GM23338 (cell line): Measurements from ENCODE around the gene UHMK1. TPM values are rescaled to one million over a fixed set of nuclear protein-coding genes. Genes with fewer than 3 reads are reported as not detected.

Experiments used
- ATAC-seq: fragments of 200-7000 bp; cut with Tn5 transposase; 3 replicates; pipeline ENCODE4 v1.9.1; 2020
- DNase-seq: peaks from one replicate; pipeline ENCODE4 v3.0.0-alpha.2; 2015; ENCODE audit warnings: low spot score
- H2AFZ ChIP-seq: fragments of 200-600 bp; sonication (generic); 2 replicates; pipeline ENCODE4 v1.8.0; 2016; ENCODE audit warnings: antibody characterized with exemption, mild to moderate bottlenecking, moderate library complexity
- H3F3A ChIP-seq: fragments of 200-600 bp; sonication (generic); replicated peaks from 2 replicates; pipeline ENCODE4 v1.8.0; 2017; ENCODE audit warnings: antibody characterized with exemption, mixed run types, low read depth
- H3K27ac ChIP-seq: fragments of 200-600 bp; sonication (generic); 2 replicates; pipeline ENCODE4 v1.6.1; 2016; ENCODE audit warnings: low read depth
- H3K27me3 ChIP-seq: fragments of 200-600 bp; sonication (generic); 2 replicates; pipeline ENCODE4 v1.8.0; 2016; ENCODE audit warnings: mild to moderate bottlenecking, mixed run types, moderate library complexity; ENCODE audit not compliant: insufficient read depth
- H3K36me3 ChIP-seq: fragments of 200-600 bp; sonication (generic); 2 replicates; pipeline ENCODE4 v1.8.0; 2016; ENCODE audit warnings: mild to moderate bottlenecking; ENCODE audit not compliant: insufficient read depth
- H3K4me1 ChIP-seq: fragments of 200-600 bp; sonication (generic); 2 replicates; pipeline ENCODE4 v1.8.0; 2016; ENCODE audit warnings: mild to moderate bottlenecking, moderate library complexity; ENCODE audit not compliant: insufficient read depth
- H3K4me2 ChIP-seq: fragments of 200-600 bp; sonication (generic); 2 replicates; pipeline ENCODE4 v1.7.1; 2017; ENCODE audit warnings: mixed run types
- H3K4me3 ChIP-seq: fragments of 200-600 bp; sonication (generic); 2 replicates; pipeline ENCODE4 v1.6.1; 2016; ENCODE audit warnings: mixed run types
- H3K79me2 ChIP-seq: fragments of 200-600 bp; sonication (generic); replicated peaks from 2 replicates; pipeline ENCODE4 v1.8.0; 2017; ENCODE audit warnings: mild to moderate bottlenecking; ENCODE audit not compliant: insufficient read depth
- H3K9me2 ChIP-seq: fragments of 200-600 bp; sonication (generic); 2 replicates; pipeline ENCODE4 v1.8.0; 2017; ENCODE audit not compliant: insufficient read depth
- H4K20me1 ChIP-seq: fragments of 200-600 bp; sonication (generic); replicated peaks from 2 replicates; pipeline ENCODE4 v1.8.0; 2017; ENCODE audit warnings: mild to moderate bottlenecking; ENCODE audit not compliant: insufficient read depth
- H3K27ac Mint-ChIP-seq: 2 replicates; pipeline ENCODE4 v1.8.0; 2020; ENCODE audit warnings: inconsistent platforms, mild to moderate bottlenecking, moderate library complexity, mixed read lengths
- H3K27me3 Mint-ChIP-seq: 3 replicates; pipeline ENCODE4 v1.8.0; 2022; ENCODE audit warnings: low read depth, mild to moderate bottlenecking, moderate library complexity, mixed read lengths, inconsistent platforms; ENCODE audit not compliant: insufficient read depth, poor library complexity
- H3K36me3 Mint-ChIP-seq: 3 replicates; pipeline ENCODE4 v1.8.0; 2021; ENCODE audit warnings: low read depth, mild to moderate bottlenecking, inconsistent platforms, moderate library complexity, mixed read lengths
- H3K4me1 Mint-ChIP-seq: 3 replicates; pipeline ENCODE4 v1.8.0; 2020; ENCODE audit warnings: mild to moderate bottlenecking, inconsistent platforms, mixed read lengths
- H3K4me3 Mint-ChIP-seq: 3 replicates; pipeline ENCODE4 v1.8.0; 2021; ENCODE audit warnings: moderate library complexity, mild to moderate bottlenecking, inconsistent platforms, mixed read lengths
- H3K9me3 Mint-ChIP-seq: 3 replicates; pipeline ENCODE4 v1.8.0; 2020; ENCODE audit warnings: moderate library complexity, mild to moderate bottlenecking, inconsistent platforms, mixed read lengths
- CREB1 ChIP-seq: fragments of 250-450 bp; sonication (Bioruptor Pico); IDR thresholded peaks from 2 replicates; pipeline ENCODE4 v1.5.0; 2020; ENCODE audit warnings: low read depth, mild to moderate bottlenecking, moderate library complexity
- EZH2 ChIP-seq: fragments of 200-600 bp; sonication (generic); IDR thresholded peaks from one replicate; pipeline ENCODE4 v1.8.0; 2017; ENCODE audit warnings: antibody characterized with exemption, mild to moderate bottlenecking, low read depth; ENCODE audit not compliant: unreplicated experiment
- EZH2phosphoT487 ChIP-seq: fragments of 200-600 bp; sonication (generic); IDR thresholded peaks from one replicate; pipeline ENCODE4 v1.8.1; 2018; ENCODE audit warnings: antibody characterized with exemption; ENCODE audit not compliant: unreplicated experiment
- NANOG ChIP-seq: IDR thresholded peaks from 2 replicates; pipeline ENCODE4 v1.6.1; 2016; ENCODE audit warnings: antibody characterized with exemption, borderline replicate concordance
- POLR2AphosphoS5 ChIP-seq: IDR thresholded peaks from 2 replicates; pipeline ENCODE4 v1.6.1; 2016; ENCODE audit warnings: antibody characterized with exemption, low read depth
- REST ChIP-seq: IDR thresholded peaks from one replicate; pipeline ENCODE4 v1.6.1; 2018; ENCODE audit warnings: antibody characterized with exemption; ENCODE audit not compliant: unreplicated experiment
- ZNF114 ChIP-seq: fragments of 250-450 bp; sonication (Bioruptor Pico); IDR thresholded peaks from 2 replicates; pipeline ENCODE4 v1.5.0; 2020; ENCODE audit warnings: mild to moderate bottlenecking, moderate library complexity
- polyA plus RNA-seq: library from polyadenylated mRNA; unstranded; fragments of >200 nt; fragmentation: Nextera tagmentation; extraction: Ambion mirVana; gene quantifications from 2 replicates; pipeline ENCODE4 v1.2.1, GENCODE V29; 2016
- total RNA-seq: library from RNA; depleted of rRNA; stranded (reverse); fragments of >200 nt; shearing (Covaris generic); gene quantifications from 2 replicates; pipeline ENCODE4 v1.2.3, GENCODE V29; 2014
- TF ChIP-seq, protein P1 (sequence below): fragments of 250-450 bp; sonication (Bioruptor Pico); IDR thresholded peaks from 2 replicates; pipeline ENCODE4 v1.5.0; 2020; ENCODE audit warnings: mild to moderate bottlenecking, moderate library complexity
- TF ChIP-seq, protein P2 (sequence below), 2 experiments: fragments of 200-600 bp in 1 of 2; sonication (generic) in 1 of 2; conservative IDR thresholded peaks; 2 replicates each; pipeline versions ENCODE4 v1.5.1 to v1.6.1; 2016 to 2017; ENCODE audit warnings: antibody characterized with exemption in 2 of 2, low read depth in 2 of 2, mild to moderate bottlenecking in 2 of 2, moderate library complexity in 1 of 2
- TF ChIP-seq, protein P3 (sequence below): IDR thresholded peaks from 2 replicates; pipeline ENCODE4 v1.6.1; 2016; ENCODE audit warnings: antibody characterized with exemption

The UHMK1 gene
- total and polyA plus RNA-seq, 2 experiments from 2014 or later: 8.6 to 28.3 TPM

DNA sequence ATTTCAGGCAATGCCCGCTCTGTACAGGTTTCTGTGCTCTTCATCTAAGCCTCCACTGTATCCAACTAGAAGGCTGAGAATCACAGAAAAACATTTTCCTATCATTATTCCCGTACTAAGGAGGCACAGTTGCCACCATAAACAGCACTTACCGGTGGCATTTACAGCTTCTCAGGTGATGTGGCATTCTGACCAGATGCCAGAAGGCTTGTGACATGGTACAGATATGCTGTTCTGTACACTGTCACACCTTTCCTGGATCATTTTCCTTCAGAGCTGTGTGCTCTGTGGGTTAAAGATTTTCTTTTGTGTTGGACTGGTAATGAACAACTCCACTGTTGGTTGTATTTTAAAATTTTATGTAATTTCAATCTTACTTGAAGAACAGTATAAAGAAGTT lies 59.9 kb downstream of the UHMK1 start (continued):
- TF ChIP-seq, protein P1, sequence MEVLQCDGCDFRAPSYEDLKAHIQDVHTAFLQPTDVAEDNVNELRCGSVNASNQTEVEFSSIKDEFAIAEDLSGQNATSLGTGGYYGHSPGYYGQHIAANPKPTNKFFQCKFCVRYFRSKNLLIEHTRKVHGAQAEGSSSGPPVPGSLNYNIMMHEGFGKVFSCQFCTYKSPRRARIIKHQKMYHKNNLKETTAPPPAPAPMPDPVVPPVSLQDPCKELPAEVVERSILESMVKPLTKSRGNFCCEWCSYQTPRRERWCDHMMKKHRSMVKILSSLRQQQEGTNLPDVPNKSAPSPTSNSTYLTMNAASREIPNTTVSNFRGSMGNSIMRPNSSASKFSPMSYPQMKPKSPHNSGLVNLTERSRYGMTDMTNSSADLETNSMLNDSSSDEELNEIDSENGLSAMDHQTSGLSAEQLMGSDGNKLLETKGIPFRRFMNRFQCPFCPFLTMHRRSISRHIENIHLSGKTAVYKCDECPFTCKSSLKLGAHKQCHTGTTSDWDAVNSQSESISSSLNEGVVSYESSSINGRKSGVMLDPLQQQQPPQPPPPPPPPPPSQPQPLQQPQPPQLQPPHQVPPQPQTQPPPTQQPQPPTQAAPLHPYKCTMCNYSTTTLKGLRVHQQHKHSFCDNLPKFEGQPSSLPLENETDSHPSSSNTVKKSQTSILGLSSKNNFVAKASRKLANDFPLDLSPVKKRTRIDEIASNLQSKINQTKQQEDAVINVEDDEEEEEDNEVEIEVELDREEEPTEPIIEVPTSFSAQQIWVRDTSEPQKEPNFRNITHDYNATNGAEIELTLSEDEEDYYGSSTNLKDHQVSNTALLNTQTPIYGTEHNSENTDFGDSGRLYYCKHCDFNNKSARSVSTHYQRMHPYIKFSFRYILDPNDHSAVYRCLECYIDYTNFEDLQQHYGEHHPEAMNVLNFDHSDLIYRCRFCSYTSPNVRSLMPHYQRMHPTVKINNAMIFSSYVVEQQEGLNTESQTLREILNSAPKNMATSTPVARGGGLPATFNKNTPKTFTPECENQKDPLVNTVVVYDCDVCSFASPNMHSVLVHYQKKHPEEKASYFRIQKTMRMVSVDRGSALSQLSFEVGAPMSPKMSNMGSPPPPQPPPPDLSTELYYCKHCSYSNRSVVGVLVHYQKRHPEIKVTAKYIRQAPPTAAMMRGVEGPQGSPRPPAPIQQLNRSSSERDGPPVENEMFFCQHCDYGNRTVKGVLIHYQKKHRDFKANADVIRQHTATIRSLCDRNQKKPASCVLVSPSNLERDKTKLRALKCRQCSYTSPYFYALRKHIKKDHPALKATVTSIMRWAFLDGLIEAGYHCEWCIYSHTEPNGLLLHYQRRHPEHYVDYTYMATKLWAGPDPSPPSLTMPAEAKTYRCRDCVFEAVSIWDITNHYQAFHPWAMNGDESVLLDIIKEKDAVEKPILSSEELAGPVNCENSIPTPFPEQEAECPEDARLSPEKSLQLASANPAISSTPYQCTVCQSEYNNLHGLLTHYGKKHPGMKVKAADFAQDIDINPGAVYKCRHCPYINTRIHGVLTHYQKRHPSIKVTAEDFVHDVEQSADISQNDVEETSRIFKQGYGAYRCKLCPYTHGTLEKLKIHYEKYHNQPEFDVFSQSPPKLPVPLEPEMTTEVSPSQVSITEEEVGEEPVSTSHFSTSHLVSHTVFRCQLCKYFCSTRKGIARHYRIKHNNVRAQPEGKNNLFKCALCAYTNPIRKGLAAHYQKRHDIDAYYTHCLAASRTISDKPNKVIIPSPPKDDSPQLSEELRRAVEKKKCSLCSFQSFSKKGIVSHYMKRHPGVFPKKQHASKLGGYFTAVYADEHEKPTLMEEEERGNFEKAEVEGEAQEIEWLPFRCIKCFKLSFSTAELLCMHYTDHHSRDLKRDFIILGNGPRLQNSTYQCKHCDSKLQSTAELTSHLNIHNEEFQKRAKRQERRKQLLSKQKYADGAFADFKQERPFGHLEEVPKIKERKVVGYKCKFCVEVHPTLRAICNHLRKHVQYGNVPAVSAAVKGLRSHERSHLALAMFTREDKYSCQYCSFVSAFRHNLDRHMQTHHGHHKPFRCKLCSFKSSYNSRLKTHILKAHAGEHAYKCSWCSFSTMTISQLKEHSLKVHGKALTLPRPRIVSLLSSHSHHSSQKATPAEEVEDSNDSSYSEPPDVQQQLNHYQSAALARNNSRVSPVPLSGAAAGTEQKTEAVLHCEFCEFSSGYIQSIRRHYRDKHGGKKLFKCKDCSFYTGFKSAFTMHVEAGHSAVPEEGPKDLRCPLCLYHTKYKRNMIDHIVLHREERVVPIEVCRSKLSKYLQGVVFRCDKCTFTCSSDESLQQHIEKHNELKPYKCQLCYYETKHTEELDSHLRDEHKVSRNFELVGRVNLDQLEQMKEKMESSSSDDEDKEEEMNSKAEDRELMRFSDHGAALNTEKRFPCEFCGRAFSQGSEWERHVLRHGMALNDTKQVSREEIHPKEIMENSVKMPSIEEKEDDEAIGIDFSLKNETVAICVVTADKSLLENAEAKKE (CRISPR knock-in tag): no peak
- TF ChIP-seq ZNF114 (CRISPR knock-in tag) (no peak), EZH2 (no peak), NANOG (no peak), POLR2AphosphoS5 (no peak)
- TF ChIP-seq, protein P2, sequence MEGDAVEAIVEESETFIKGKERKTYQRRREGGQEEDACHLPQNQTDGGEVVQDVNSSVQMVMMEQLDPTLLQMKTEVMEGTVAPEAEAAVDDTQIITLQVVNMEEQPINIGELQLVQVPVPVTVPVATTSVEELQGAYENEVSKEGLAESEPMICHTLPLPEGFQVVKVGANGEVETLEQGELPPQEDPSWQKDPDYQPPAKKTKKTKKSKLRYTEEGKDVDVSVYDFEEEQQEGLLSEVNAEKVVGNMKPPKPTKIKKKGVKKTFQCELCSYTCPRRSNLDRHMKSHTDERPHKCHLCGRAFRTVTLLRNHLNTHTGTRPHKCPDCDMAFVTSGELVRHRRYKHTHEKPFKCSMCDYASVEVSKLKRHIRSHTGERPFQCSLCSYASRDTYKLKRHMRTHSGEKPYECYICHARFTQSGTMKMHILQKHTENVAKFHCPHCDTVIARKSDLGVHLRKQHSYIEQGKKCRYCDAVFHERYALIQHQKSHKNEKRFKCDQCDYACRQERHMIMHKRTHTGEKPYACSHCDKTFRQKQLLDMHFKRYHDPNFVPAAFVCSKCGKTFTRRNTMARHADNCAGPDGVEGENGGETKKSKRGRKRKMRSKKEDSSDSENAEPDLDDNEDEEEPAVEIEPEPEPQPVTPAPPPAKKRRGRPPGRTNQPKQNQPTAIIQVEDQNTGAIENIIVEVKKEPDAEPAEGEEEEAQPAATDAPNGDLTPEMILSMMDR (conservative IDR thresholded peaks at IDR 0.05; ENCODE audit: low read depth in 2 of 2): no peak

DNA sequence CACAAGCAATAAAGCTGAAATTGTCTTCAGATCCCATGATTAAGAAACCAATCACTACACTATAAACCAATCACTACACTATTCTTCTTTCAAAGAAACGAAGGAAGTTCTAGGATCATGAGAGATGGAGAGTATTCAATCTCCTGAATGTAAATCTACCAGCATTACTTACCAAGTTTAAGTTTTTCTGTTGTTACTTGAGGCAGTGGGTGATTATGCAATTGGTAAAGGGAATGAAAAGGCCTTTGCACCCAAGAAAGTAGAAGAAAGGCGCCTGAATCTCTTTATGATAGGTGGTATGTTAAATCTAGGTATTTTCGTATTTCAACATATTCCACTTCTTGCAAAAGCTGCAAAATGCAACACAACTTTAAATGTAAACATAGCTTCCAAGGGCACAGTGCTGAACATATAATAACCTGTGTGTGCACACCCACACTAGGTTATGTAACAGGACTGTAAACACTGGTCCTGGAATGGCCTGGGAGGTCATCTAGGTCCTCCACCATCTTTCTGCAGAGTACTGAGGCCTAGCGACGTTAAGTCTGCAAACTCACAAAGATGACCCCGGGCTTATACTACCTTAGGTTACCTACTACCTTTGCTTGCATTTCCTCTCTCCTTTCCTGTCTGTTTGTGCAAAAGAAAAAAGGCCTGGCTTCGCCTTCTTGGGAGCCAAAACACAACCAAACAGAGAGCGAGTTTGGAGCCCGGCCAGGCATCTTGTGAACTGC lies 62.9 kb downstream of the UHMK1 start:
- ATAC-seq (peak; percentile 2; the same call in 2 of the 3 replicates), DNase-seq (peak; percentile 49)
- Mint-ChIP-seq H3K9me3 (no peaks in the 10 kb centered on the region), H3K36me3 (no peaks in the 10 kb centered on the region), H3K27me3 (peaks cover 4% of the 10 kb centered on the region), H3K27ac (peak overlapping the region; percentile 96), H3K4me3 (peak overlapping the region; percentile 84), H3K4me1 (peaks cover 18% of the 10 kb centered on the region; the same call in 2 of the 3 replicates)
- Histone ChIP-seq H3K4me2 (peak overlapping the region; percentile 82), H3K79me2 (peaks cover 31% of the 10 kb centered on the region), H3K9me2 (no peaks in the 10 kb centered on the region), H3K4me1 (peaks cover 9% of the 10 kb centered on the region; the same call in 1 of the 2 replicates), H4K20me1 (peaks cover 13% of the 10 kb centered on the region), H3F3A (no peaks in the 10 kb centered on the region), H3K27ac (peak overlapping the region; percentile 72), H3K27me3 (peaks cover 8% of the 10 kb centered on the region; the same call in 1 of the 2 replicates), H3K4me3 (peak overlapping the region; percentile 80), H3K36me3 (no peaks in the 10 kb centered on the region), H2AFZ (peak overlapping the region; percentile 96)
- TF ChIP-seq EZH2phosphoT487 (no peak), POLR2AphosphoS5 (no peak), NANOG (no peak), CREB1 (no peak), REST (no peak), ZNF114 (CRISPR knock-in tag) (no peak)
- TF ChIP-seq, protein P3, sequence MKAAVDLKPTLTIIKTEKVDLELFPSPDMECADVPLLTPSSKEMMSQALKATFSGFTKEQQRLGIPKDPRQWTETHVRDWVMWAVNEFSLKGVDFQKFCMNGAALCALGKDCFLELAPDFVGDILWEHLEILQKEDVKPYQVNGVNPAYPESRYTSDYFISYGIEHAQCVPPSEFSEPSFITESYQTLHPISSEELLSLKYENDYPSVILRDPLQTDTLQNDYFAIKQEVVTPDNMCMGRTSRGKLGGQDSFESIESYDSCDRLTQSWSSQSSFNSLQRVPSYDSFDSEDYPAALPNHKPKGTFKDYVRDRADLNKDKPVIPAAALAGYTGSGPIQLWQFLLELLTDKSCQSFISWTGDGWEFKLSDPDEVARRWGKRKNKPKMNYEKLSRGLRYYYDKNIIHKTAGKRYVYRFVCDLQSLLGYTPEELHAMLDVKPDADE: no peak
